ENCODE data around the gene DACH1. TPM values are rescaled to one million over a fixed set of nuclear protein-coding genes. Genes with fewer than 3 reads are reported as not detected.

The DACH1 gene
- total and polyA plus RNA-seq, 2 of the 8 experiments (the other 6 are each of a cell fraction or from before 2014, with no cell fraction given), result 0.12 to 0.67 TPM

- TF ChIP-seq GABPA (IDR thresholded peaks at IDR 0.05; ENCODE audit: borderline replicate concordance, insufficient read depth, low read length), result no peak
Measured at GRCh38 chr13:71882120-71882519, 15.1 kb upstream of the DACH1 start (continued).

All from H1 (cell line).